A172 (cell line): Measurements from ENCODE around the gene ORAI2. TPM values are rescaled to one million over a fixed set of nuclear protein-coding genes. Genes with fewer than 3 reads are reported as not detected.
"Not testable (repeated sequence)": the region's sequence is repeated elsewhere in the genome, so short reads cannot be mapped to it uniquely, and the experiment has no call there.

ENCODE experiments used
- DNase-seq: peaks from one replicate; pipeline ENCODE4 v3.0.0-alpha.2; 2015; ENCODE audit warnings: low spot score
- total RNA-seq: library from RNA; depleted of rRNA; stranded (reverse); fragments of >200 nt; shearing (Covaris generic); gene quantifications from 2 replicates; pipeline ENCODE4 v1.2.3, GENCODE V29; 2014

Gene ORAI2
- total RNA-seq, 1 experiment from 2014 or later = 77.9 TPM

- no peak for DNase-seq
Measured at GRCh38 chr7:102446387-102447156, 13.2 kb downstream of the ORAI2 start.

DNA sequence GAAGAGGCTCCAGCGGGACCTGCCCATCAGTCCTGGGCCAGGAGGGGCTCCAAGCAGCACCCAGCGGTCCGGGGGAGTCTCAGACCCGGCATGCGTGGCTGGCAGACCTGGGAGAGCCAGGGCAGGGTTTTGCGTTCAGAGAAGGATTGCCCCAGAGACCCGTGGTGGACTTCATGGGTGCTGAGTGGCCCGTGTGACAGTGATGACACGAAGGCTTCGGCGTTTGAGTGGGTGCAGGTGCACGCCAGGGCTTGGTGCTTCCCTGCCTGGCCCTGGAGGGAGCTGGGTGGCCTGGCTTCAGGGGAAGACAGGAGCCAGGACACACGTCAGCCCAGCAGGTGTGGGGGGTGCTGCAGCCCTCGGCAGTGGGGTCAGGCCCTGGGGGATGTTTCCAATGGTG, 13.9 kb downstream of the ORAI2 start:
- no peak for DNase-seq

DNA sequence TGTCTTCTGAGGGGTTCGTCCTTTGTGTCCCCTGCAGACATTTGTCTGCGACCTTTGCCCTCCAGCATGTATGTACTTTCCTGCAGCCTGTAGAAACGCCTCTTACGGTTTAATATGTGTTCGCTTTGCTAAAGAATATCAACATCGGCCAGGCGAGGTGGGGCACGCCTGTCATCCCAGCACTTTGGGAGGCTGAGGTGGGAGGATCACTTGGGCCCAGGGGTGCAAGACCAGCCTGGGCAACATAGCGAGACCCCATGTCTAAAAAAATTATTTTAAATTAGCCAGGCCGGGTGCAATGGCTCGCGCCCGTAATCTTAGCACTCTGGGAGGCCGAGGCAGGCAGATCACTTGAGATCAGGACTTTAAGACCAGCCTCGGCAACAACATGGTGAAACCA, 15.8 kb downstream of the ORAI2 start:
- DNase-seq = no peak

- DNase-seq = no peak
Measured at GRCh38 chr7:102450242-102450641, 16.9 kb downstream of the ORAI2 start.

DNA sequence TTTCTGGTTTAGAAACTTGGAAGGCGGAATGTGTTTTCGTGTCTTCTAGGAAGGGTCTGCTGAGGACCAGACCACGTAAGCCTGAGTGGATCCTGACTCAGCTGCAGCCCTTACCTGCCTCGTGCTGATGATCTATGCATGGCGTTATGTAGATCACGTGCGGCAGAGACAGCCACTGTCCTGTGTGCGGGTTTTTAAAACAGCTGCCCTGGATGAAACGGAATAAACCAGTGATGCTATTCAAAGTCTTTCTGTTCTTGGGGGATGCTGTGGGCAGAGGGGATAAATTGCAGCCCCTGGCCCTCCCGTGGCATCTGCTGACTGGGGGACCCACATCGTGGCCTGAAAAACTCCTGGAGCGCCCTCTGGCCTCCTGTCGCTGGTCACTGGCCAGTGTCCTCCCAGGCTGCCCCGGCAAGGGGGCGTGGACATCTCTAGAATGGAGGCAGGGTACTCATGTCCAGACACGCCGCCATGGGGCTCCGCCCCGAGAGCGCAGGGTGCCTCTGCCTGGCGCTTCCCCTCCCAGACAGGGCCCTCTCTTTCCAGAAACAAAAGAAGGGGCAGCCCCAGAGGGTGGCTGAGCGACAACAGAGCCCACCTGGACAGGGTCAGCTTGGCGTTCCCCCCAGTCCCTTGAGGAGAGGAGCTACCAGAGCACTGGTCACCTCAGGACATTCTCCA, 18.1 kb downstream of the ORAI2 start:
- no peak for DNase-seq

DNA sequence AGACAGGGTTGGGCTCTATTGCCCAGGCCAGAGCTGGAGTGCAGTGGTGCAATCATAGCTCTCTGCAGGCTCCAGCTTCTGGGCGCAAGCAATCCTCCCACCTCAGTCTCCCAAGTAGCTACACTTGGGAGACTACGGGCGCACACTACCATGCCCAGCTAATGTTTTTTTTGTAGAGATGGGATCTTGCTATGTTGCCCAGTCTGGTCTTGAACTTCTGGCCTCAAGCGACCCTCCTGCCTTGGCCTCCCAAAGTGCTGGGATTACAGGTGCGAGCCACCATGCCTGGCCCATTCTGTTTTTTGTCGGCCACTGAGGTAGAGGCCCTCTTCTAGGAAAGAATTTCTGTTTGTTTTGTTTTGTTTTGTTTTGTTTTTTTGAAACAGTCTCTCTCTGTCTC, 19.1 kb downstream of the ORAI2 start:
- DNase-seq = no peak

DNA sequence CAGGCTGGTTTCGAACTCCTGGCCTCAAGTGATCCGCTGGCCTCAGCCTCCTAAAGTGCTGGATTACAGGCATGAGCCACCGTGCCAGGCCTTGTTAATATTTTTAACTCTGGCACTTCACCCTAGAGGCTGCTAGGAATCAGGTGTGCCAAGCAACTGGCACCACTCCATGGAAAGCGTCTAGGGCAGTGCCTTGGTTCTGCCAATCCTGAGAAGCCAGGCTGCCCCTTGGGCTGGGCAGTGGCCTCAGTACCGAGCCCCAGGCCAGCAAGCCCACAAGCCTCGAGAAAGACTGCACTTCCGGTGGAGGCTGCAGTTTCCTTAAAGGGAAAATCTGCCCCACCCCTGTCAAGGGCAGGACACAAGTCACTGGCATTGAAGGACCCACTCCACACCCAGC, 19.9 kb downstream of the ORAI2 start:
- no peak for DNase-seq

- DNase-seq = no peak
Measured at GRCh38 chr7:102454468-102454867, 21.1 kb downstream of the ORAI2 start.

DNA sequence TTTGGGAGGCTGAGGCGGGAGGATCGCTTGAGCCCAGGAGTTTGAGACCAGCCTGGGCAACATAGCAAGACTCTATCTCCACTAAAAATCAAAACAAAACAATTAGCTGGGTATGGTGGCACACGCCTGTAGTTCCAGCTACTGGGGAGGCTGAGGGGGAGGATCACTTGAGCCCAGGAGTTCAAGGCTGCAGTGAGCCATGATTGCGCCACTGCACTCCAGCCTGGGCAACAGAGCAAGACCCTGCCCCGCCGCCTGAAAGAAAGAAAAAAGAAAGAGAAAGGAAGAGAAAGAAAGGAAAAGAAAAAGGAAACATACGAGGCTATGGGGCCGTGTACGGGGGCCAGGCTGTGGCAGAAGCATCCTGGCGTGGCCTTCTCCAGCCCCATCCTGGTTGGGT, 21.6 kb downstream of the ORAI2 start:
- not testable (repeated sequence) for DNase-seq

- no peak for DNase-seq
Measured at GRCh38 chr7:102455596-102455995, 22.2 kb downstream of the ORAI2 start.

GRCh38 chr7:102456327-102456726, 23.0 kb downstream of the ORAI2 start:
- peak; percentile 61 for DNase-seq

DNA sequence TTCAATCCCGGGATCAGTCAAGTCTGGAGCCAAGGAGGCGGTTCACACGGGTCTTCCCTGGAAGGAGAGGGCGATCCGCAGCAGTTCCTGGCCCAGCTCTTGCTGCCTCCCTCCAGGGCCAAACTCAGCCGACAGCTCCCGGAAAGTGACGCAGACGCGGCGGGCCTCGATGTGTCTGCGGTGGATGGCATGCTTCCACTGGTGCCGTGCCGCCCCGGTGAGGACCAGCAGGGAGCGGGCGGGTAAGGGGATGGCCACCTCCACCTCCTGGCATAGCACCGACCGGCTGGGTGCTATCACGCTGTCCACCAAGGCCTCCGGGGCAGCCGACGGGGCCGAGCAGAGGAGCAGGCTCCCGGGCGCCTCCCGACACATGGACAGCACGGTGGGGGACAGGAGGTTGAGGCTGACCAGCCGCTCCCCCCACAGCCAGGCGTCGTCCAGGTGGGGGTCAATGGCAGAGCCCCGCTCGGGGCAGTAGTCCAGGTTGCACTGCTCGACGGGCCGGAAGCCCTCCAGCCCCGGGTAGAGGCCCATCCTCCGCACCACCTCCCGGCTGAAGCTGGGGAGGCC, 24.1 kb downstream of the ORAI2 start:
- DNase-seq = no peak

- DNase-seq = no peak
Measured at GRCh38 chr7:102459221-102459844, 26.0 kb downstream of the ORAI2 start.

- no peak for DNase-seq
Measured at GRCh38 chr7:102460467-102460866, 27.1 kb downstream of the ORAI2 start.

GRCh38 chr7:102463841-102464576, 30.6 kb downstream of the ORAI2 start:
- no peak for DNase-seq

- DNase-seq = peak; percentile 81
Measured at GRCh38 chr7:102464577-102465280, 31.4 kb downstream of the ORAI2 start, which contains the start of the genes ALKBH4 and LRWD1. Gene ALKBH4 (minus strand): TSS chr7:102464863. CDS start chr7:102464836, 27 bp downstream. Gene LRWD1 (plus strand): TSS chr7:102464984. CDS start chr7:102465081, 97 bp downstream.

GRCh38 chr7:102466097-102466496, 32.7 kb downstream of the ORAI2 start:
- no peak for DNase-seq

GRCh38 chr7:102467581-102468477, 34.5 kb downstream of the ORAI2 start:
- DNase-seq = no peak

GRCh38 chr7:102468478-102469350, 35.3 kb downstream of the ORAI2 start:
- DNase-seq = no peak
